Measurements from ENCODE around the gene ZNF740.

ZNF740 gene

DNA sequence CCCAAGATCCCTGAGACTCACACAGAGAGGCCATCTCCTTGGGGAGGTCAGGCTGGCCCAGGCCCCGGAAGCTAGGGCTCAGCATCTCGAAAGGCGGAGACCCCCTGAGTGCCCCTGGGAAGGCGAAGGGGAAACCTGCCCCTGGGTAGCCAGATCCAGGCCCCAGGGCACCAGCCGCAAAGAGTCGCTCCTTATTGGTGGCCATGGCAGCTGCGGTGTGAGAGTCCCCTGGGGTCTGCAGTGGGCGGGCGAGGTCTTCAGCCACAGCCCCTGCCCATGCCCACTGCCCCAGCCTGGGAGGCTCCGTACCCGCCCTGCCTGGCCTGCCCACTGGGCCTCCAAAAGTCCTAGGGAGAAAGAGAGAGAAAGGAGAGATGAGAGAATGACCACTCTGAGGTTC lies 46.8 kb downstream of the ZNF740 start:
- no peak for DNase-seq (ENCODE audit: low spot score)

DNA sequence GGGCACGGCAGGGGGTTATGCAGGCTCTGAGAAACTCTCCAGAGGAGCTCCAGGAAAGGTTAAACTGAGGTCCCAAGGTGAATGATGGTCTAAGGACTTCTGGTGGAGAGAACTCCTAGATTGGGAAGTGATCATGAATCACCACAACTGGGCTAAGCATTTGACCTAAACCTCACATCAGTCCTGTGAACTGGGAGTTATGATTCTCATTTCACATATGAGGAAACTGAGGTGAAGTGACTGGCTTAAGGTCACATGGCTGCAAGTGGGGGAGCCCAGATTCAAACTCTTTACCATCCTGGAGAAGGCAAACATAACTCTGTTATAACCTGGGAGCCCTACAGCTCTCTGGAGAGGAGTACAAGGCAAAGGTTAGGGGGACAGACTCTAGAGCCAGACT lies 47.3 kb downstream of the ZNF740 start:
- no peak for DNase-seq (ENCODE audit: low spot score)

DNA sequence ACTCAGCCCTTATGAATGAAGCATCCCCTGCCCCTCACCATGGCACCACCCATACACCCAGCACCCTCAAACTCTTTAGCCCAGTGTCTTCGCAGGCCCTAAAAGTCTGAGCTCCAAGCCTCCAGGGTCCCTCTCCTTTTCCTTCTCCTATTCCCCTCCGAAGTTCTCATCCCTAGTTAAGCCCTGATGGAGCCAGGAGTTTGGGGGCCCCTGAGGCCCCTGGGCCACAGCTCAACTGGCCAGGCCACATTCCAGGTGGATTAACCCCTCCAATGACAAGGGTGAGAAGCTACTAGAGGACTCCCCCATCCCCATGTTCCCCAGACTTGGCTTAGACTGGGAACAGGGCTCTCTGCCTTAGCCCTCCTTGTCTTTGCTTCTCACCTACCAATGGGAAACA lies 48.9 kb downstream of the ZNF740 start:
- DNase-seq (ENCODE audit: low spot score) = no peak

DNA sequence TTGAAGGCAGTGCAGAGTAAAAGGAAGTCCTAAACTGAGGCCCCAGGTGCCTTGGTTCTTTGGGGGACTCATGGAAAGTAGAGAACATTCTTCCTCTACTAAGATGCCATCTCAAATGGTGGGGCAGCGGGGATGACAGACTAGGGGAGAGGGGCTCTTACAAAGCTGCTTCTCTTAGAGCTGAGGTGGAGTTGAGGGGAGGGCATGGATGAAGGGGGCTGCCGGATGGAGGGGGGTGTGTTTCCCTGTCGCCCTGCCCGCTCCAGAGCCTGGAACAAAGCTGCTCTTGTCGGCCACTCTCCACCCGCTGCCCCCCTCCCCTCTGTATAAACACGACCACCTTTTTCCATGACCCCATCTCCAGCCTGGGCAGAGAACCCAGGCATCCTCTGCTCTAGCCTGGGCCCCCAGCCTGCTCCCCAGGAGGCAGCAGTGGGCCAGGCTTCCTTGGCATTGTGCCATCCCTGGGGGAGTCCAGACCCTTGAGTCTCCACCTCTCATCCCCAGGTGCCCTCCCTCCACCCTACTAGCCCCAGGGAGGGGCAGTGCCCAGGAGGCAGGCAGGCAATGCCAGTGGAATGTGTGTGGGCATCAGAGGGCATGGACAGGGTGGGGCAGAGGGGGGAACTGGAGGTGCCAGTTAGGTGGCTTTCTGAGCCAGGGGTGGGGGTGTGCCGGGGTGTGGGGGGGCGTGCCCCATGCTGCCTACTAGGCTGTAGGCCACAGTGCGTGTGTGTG lies 49.8 kb downstream of the ZNF740 start:
- DNase-seq (ENCODE audit: low spot score) = no peak

DNA sequence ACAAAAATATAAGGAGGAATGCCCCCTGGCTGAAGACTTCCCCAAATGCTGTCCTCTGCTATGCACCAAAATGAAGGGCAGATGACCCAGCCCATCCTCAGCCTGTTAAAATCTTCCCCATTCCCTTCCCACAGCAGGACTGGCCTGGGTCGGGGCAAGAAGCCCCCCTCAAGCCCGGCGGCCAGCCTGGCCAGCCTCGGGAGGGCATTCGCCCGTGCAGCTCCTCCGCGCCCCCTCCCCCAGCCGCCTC lies 51.1 kb downstream of the ZNF740 start:
- no peak for DNase-seq (ENCODE audit: low spot score)

DNA sequence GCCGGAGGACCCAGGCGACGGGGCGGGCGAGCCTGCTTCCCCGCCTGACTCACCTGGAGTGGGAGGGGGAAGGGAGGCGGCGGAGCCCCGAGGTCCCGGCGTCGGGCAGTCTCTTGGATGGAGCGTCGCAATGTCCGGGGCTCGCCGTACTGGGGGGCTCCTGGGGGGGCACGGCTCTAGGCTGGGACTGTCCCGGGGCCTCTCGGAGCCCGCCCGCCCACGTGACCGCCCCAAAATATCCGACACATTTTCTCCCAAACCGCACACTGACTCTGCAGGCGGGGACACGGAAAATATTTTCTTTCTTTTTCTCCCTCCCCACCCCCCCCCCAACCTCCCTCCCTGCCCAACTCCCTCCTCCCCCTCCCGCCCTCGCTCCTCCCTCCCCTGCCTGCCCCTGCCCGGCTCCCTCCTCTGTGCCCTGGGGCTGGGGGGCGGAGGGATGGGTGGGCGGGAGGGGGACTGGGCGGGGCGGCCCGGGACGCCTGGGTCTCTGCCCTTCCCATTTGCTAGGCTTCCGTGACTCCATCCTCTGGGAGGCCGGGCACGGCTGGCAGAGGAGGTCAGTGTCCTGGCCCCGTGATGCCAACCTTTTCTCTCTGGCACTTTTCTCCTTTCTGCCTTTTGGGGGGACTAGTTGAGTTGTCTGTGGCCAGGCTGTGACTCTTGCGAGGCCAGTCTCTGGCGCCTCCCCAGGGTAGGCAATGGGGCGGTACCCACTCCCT lies 51.6 kb downstream of the ZNF740 start, which contains the start of gene RARG:
RARG (minus strand) TSS at position 289 of the 725 bp plus-strand sequence. CDS start 4,664 bp downstream, outside the sequence.
- DNase-seq (ENCODE audit: low spot score) = peak; percentile 83

DNA sequence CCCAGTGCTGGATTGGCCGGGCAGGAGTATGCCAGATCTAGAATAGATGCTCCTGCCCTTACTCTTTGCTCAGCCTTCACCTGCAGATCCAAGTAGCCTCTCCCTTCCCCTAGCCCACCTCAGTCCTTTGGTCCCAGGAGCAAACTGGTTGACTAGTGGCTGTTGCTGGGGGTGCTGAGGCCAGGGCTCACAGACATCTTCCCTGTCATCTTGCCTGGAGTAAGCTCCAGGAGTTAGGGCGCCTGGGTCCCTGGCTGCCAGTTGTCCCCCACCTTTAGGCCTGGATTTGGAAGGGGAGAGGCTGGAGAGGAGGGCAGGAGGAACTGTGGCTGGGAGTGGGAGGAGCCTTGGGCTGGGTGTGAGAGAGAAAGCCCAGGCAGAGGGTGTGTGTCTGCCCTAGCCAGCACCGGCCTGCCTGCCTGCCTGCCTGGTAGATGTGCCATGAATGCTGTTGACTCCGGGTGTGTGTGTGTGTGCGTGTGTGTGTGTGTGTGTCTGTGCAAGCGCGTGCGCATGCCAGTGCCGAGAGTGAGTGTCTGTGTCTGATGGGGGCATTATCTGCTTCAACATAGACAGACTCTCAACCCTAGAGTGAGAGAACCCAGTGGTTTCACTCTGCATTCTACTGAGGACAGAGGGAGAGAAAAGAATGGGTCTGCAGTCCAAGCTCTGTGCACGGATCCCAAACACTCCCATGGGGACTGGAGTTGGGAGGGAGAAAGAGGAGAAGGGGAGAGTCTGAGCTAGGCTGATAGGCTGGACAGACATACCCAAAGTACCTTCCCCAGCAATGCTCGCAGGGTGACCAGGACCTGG lies 52.3 kb downstream of the ZNF740 start:
- peak; percentile 79 for DNase-seq (ENCODE audit: low spot score)

DNA sequence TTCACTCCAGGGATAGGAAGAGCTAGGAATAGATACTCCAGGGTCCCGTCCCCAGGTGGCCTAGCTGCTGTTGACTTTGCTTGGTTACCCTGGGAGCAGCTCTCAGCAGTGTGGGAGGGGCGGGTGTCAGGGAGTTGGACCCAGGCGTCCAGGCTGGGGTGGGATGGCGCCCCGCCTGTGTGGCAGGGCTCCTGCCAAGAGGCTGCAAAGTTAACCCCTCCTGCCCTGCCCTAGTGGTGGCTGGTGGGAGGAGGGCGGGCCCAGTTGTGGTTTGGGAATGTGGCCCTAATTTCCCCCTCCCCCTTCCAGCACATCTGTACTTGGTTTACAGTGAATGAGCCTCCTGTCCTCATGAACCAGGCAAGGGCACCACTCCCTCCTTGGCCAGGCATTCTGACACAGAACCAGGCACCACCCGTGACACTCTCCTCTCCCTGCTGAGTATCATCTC lies 53.2 kb downstream of the ZNF740 start:
- DNase-seq (ENCODE audit: low spot score) = no peak

DNA sequence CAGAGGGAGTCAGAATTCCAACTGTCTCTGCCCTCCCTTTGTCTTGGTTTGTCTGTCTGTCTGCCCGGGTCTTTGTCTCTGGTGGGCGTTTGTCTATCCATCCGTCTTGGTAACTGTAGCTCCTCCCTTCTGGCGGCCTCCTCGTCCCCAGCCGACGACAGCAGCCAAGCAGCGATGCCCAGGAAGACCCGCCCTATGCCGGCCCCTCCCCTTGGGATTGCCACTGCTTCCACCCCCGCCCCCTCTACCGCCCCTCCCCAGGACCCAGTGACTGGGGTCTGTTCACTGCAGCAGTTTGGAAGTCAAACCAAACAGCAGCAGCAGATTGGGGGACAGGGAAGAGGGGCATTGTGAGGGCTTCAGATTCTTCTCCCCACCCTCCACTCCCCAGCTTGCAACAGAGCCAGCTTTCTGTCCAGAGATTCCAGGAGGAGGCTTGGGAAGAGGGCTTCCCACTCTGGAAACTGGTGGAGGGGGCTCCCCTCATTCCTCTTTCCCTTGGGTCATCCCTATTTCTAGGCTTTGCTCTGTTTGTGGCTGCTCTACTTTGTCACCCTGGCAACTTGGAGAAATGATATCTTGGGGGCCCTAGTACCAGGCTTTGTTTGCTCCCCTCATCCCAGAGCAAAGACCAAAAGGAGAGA lies 53.9 kb downstream of the ZNF740 start:
- DNase-seq (ENCODE audit: low spot score) = no peak

DNA sequence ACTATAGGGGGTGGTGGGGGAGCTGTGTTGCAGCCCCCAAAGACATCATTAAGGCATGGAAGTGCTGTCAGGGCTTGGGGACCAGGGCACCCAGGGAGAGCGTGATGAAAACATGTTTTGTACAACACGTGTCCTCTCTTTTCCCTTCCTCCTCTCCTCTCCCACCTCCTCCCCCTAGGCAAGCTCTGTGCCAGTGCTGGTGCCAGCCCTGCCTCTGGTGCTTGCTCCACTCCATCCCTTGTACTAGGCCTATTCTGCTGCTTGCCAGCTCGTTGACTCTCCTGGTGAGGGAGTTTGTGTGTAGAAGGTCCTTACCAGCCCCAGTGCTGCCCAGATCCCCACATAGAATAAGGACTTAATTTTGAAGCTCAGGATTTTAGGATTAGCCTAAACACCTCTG lies 54.6 kb downstream of the ZNF740 start:
- DNase-seq (ENCODE audit: low spot score) = no peak

DNA sequence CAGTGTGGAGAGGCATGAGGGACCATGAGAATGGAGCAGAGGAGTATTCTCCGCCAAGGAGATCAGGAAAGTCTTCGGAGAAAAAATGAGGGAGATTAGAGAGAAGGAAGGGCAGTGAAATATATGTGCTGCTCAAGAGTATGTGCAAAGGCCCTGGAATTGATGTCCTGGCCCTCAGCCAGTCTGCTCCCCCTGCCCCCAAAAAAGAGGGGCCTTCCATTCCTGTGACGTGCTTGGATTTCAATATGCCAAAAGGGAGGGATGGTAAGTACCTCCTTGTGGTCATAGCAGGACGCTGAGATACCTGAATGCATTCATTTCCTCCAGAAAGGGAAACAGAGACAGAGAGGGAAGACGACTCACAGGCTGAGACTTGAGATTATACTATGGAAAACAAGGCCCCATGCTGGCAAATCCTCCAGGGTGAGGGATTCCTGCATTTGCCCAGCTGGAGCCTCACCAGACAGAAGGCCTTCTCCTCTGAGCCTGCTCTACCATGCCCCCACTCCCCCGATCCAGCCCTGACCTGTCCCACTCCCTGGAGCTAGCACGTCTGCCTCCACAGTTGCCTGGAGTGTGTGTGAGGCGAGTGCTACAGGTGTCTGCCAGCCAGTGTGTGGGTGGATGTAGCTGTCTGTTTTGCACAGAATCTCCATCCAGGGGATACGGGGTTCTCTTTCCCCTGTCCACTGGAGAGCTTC lies 55.4 kb downstream of the ZNF740 start:
- DNase-seq (ENCODE audit: low spot score) = no peak

DNA sequence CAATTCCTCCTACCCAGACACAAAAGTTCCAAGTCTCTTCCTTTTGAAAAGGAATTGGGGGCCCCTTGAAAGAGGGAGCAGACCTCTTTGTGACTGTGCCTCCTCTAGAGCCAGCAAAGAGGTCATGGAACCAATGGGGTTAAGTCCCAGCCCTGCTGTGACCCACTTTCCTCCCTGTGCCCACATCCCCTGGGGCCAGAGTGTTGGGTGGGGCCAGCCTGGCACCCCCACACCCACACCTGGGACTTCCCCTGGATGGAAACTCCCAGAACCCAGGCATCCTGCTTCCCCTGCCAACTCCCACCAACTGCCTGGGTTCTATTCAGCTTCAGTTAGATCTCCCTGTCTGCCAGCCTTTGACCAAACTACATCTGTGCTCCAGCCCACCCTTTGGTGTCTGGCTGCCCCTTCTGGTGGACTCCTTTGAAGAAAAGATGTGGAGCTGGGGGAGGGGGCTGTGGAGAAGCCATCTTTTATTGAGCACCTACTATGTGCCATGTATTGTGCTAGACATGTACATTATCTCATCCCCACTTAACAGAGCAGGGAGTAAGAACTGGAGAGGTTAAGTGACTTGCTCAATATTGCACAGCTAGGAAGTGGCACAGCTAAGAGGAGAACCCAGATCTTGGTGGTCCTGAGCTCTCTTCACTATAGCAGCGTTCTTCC lies 56.1 kb downstream of the ZNF740 start:
- DNase-seq (ENCODE audit: low spot score) = no peak

DNA sequence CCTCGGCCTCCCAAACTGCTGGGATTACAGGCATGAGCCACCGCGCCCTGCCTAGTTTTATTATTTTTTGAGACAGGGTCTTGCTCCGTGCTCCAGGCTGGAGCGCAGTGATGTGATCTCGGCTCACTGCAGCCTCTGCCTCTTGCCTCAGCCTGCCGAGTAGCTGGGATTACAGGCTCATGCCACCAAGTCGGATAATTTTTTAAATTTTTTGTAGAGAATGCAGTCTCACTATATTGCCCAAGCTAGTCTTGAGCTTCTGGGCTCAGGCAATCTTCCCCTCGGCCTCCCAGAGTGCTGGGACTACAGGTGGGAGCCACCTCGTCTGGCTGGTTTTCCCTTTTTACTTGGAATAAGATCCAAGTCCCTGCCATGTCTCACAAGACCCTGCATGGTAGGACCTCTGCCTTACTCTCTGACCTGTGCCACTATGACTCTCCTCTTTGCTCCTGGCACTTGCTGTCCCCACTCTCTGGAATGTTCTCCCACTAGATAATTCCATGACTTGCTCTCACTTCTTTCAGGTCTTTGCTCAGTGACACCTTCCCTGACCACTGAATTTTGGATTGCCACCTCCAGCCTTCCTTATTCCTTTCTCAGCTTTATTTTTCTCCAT lies 59.2 kb downstream of the ZNF740 start:
- no peak for DNase-seq (ENCODE audit: low spot score)

DNA sequence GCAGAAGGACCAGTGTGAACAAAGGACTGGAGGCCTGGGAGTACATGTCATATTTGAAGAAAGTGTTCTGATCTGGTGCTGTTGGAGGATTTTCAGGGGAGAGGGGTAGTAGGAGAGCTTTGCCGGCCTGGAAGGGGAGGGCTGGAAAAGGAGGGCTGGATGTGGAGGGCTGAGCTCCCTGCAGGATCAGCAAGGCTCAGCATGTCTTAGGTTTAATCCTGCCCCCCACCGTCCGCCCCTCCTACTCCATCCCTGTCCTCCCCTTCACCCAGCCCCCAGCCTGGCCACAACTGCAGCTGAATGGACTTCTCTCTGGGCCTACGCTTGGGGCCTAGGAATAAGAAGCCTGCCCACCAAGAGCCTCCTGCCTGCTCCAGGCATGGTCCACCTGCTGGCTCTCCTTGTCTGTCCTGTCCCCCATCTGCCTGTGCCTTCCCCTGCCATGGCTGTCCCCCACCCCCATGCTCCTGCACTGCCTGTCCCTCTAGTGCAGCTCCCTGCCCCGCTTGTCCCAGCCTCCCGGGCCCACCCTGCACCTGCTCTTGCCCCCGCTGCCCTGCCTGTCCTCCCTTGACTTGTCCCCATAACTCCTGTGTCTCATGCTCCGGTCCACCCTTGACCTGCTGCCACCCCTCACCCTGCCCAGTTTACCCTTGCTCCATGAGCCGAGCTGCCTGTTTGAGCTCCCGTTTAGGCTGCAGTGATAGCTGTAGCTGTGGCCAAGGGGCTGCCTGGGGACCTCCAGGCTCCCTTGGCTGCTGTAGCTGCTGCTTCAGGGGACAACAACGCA lies 61.3 kb downstream of the ZNF740 start:
- DNase-seq (ENCODE audit: low spot score) = no peak

DNA sequence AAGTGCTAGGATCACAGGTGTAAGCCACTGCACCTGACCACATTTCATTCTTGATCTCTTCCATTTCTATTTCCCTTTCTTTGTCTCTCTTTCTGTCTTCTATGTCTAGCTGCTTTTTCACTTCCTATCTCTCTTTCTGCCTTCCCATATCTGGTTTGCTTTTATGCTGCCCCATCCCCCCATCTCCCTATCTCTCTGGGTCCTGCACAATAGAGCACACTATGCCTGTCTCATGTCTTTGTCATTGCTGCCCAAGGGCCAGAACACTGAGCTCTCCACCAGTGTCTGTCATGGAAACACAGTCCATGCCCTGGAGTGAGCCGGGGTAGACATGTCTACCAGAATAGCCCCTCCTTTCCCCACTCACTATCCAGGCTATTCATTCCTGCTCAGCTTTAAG lies 63.8 kb downstream of the ZNF740 start:
- DNase-seq (ENCODE audit: low spot score) = no peak
